Activated naive CD8-positive, alpha-beta T cell treated with anti-CD3 and anti-CD28 coated beads for 36 hours (primary cell): ENCODE results near the gene SPARC. TPM values are rescaled to one million over a fixed set of nuclear protein-coding genes. Genes with fewer than 3 reads are reported as not detected.
"Not testable (repeated sequence)": the region's sequence is repeated elsewhere in the genome, so short reads cannot be mapped to it uniquely, and the experiment has no call there.

Experiments
- DNase-seq: peaks from one replicate; pipeline ENCODE4 v3.0.0; 2021
- H3K27ac Mint-ChIP-seq: one replicate; pipeline ENCODE4 v1.8.0; 2022; ENCODE audit warnings: mild to moderate bottlenecking, moderate library complexity, mixed read lengths
- H3K27me3 Mint-ChIP-seq: one replicate; pipeline ENCODE4 v1.8.0; 2022; ENCODE audit warnings: mild to moderate bottlenecking, mixed read lengths
- H3K36me3 Mint-ChIP-seq: one replicate; pipeline ENCODE4 v1.8.0; 2021; ENCODE audit warnings: mild to moderate bottlenecking, mixed read lengths
- H3K4me1 Mint-ChIP-seq: one replicate; pipeline ENCODE4 v1.8.0; 2021; ENCODE audit warnings: mixed read lengths
- H3K4me3 Mint-ChIP-seq: one replicate; pipeline ENCODE4 v1.8.0; 2022; ENCODE audit warnings: mild to moderate bottlenecking, moderate library complexity, mixed read lengths
- H3K9me3 Mint-ChIP-seq: one replicate; pipeline ENCODE4 v1.8.0; 2022; ENCODE audit warnings: mixed read lengths
- total RNA-seq, 2 experiments: library from RNA; stranded (reverse); gene quantifications; one replicate each; pipeline ENCODE4 v1.2.3, GENCODE V29; 2021

SPARC gene
- total RNA-seq, 2 experiments from 2014 or later = 0.62 to 0.66 TPM

DNA sequence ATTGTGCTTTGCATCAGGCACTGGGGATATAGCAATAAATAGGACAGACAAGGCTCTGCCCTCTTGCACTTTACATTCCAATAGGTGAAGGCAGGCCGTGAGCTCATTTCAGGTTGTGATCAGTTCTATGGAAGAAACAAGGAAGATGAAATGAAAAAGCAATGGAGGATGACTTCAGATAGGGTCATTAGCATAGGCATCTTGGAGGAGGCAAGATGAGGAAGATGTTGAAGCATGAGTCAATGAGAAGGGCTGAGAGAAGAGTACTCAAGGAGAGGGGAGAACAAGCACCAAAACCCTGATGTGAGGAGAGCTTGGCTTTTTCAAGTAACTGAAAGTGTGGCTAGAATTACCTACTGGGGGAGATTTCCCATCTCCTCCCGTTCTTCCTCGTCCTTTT lies 5.0 kb upstream of the SPARC start:
- Mint-ChIP-seq H3K27ac (no peak overlapping the region), H3K27me3 (peaks cover 26% of the 10 kb centered on the region), H3K4me3 (no peak overlapping the region), H3K9me3 (no peaks in the 10 kb centered on the region), H3K36me3 (no peaks in the 10 kb centered on the region), H3K4me1 (peaks cover 8% of the 10 kb centered on the region)
- no peak for DNase-seq

DNA sequence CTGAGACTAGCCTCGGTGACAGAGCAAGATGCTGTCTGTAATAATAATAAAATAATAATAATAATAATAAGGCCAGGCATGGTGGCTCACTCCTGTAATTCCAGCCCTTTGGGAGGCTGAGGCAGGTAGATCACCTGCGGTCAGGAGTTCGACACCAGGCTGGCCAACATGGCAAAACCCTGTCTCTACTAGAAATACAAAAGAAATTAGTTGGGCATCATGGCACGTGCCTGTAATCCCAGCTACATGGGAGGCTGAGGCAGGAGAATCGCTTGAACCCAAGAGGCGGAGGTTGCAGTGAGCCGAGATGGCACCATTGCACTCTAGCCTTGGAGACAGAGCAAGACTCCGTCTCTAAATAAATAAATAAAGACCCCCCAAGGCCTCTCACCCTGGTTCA lies 2.9 kb upstream of the SPARC start:
- H3K27ac Mint-ChIP-seq, DNase-seq, H3K4me3 Mint-ChIP-seq, H3K9me3 Mint-ChIP-seq, H3K36me3 Mint-ChIP-seq, H3K4me1 Mint-ChIP-seq: not testable (repeated sequence)
- peaks cover 44% of the 10 kb centered on the region for H3K27me3 Mint-ChIP-seq

DNA sequence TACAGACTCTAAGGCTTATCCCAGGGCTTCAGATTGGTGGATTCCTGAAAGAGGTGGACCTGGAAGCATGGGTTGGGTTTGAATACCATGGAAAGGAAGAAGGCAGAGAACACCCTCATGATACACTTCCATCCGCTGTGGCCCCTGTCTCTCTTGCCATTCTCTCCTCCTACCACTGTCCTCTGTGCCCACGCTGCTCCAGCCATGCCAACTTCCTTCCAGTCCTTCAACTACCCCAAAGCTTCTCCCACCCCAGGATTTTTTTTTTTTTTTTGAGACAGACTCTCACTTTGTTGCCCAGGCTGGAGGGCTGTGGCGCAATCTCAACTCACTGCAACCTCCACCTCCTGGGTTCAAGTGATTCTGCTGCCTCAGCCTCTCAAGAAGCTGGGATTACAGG lies 1.7 kb upstream of the SPARC start:
- Mint-ChIP-seq H3K4me1 (peaks cover 10% of the 10 kb centered on the region), H3K4me3 (no peak overlapping the region), H3K27ac (no peak overlapping the region), H3K36me3 (no peaks in the 10 kb centered on the region), H3K27me3 (peaks cover 45% of the 10 kb centered on the region), H3K9me3 (no peaks in the 10 kb centered on the region)
- DNase-seq = no peak

DNA sequence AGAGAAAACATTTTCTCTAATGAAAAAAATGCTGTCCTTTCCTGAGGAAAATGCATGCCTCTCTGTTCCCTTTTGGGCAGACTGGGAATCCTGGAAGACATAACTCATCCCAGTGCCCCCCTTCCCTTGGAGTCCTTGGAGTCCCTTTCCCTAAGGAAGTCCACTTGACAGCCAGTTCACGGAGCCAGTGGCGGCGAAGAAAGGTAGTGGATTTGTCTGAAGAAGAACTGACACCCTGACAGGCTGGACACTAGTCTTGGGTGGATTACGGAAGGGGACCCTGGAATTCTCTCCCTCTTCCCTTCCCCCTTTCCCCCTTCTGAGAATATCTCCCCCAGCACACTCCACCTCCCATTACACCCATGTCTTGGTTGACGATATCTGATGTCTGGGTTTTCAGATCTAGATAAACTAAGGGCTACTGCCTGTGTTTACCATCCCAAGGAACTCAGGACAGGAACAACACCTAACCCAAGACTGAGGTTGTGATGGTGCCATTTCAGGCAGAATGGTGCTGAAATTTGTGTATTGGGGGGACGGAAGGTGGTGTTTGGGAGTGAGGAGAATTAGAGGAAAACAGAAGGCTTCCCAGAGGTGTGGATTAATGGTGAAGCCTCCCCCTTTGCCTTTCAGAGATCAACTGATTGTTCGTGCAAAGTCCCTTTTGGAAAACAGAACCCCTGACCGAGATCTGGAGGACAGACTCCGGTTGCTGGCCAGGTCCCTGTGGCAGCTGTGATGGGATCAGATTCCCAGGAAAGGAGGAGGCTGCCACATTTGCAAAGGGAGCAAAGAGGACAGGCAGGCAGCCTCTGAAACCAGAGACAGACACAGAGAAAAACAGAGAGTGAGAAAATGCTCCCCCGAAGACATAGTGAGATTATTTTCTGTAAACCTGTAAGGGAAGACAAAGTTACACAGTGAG lies 704 bp downstream of the SPARC start:
- Mint-ChIP-seq H3K4me3 (peak overlapping the region; percentile 44), H3K36me3 (no peaks in the 10 kb centered on the region), H3K27ac (no peak overlapping the region), H3K9me3 (no peaks in the 10 kb centered on the region), H3K27me3 (peaks cover 51% of the 10 kb centered on the region), H3K4me1 (peaks cover 10% of the 10 kb centered on the region)
- DNase-seq = no peak

DNA sequence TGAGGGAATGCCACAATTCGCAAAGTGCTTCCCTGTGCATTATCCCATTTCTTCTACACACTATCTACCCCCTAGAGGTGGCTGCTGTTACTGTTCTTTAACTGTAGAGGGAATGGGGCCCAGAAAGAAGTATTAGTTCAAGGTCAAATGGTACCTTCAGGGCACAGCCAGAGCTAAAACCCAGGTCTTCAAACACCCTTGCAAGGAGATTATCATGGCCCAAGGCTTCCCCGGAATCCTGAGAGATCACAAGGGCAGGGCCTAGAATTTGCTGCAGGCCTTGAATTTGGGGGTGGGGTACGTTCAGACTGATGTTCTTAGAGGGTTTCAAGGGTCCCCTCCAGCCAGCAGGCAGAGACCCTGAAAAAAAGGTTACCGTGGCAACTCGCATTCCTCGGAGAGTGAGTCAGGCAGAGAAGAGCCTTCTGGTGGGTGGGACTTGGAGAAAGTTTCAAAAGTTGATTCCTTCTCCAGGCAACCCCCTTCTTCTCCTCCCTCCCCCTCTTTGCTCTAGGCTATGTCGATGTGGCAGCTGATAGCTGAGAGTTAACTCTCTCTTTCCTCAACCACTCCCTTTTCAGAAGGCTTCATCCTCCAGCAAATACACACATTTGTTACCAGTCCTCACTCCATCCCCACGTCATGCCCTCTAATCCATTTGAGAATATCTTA lies 1.9 kb downstream of the SPARC start:
- no peak overlapping the region for H3K4me3 Mint-ChIP-seq
- H3K4me1 Mint-ChIP-seq = peaks cover 10% of the 10 kb centered on the region
- no peak for DNase-seq
- H3K27ac Mint-ChIP-seq = no peak overlapping the region
- no peaks in the 10 kb centered on the region for H3K36me3 Mint-ChIP-seq
- H3K9me3 Mint-ChIP-seq = no peaks in the 10 kb centered on the region
- peaks cover 51% of the 10 kb centered on the region for H3K27me3 Mint-ChIP-seq

DNA sequence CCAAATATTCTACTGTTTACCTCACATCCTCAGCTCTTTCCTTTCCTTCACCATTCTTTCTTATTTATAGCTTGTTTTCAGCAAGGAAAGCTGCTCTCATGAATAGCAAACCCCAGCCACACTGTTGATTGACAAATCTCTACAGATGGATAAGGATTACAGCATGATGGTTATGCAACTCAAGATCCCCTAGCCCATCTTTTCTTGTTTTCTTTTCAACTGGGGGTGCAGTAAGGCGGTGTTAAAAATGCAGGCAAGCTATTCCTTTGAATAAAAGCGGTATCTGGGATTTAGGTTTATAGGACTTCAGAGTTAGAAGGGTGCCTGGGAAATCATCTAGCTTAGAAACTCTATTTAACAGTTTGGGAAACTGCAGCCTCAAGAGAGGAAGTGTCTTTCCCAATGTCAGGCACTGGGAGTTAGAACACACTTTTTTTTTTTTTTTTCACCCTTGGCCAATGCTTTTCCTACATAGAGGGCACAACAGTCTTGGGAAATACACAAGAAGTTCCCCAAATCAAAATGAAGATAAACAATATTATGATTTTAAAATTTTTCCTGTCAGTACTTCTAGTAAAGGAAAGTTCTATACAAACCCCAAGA lies 2.6 kb downstream of the SPARC start:
- peaks cover 10% of the 10 kb centered on the region for H3K4me1 Mint-ChIP-seq
- H3K4me3 Mint-ChIP-seq = no peak overlapping the region
- no peak for DNase-seq
- no peaks in the 10 kb centered on the region for H3K9me3 Mint-ChIP-seq
- no peak overlapping the region for H3K27ac Mint-ChIP-seq
- H3K36me3 Mint-ChIP-seq = no peaks in the 10 kb centered on the region
- peaks cover 49% of the 10 kb centered on the region for H3K27me3 Mint-ChIP-seq

DNA sequence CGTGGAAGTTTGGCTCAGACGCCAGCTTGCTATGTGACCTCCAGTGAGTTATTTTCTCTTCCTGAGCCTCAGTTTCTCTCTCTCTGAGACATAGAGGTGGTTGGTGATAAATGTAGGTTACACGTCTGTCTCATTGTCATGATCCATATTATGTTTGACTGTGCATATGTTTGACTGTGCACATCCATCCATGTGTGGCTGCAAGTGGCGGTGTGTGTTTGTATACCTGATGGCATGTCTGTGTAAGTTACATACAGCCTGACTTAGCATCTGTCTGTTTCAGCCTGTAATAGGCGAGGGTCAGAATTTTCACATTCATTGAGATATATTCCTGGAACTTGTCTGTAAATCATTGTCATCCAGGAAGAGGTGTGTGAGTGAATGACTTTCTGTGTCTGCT lies 3.3 kb downstream of the SPARC start:
- H3K27me3 Mint-ChIP-seq = peaks cover 42% of the 10 kb centered on the region
- DNase-seq = no peak
- no peaks in the 10 kb centered on the region for H3K9me3 Mint-ChIP-seq
- H3K27ac Mint-ChIP-seq = no peak overlapping the region
- H3K4me1 Mint-ChIP-seq = peaks cover 10% of the 10 kb centered on the region
- H3K36me3 Mint-ChIP-seq = no peaks in the 10 kb centered on the region
- no peak overlapping the region for H3K4me3 Mint-ChIP-seq

DNA sequence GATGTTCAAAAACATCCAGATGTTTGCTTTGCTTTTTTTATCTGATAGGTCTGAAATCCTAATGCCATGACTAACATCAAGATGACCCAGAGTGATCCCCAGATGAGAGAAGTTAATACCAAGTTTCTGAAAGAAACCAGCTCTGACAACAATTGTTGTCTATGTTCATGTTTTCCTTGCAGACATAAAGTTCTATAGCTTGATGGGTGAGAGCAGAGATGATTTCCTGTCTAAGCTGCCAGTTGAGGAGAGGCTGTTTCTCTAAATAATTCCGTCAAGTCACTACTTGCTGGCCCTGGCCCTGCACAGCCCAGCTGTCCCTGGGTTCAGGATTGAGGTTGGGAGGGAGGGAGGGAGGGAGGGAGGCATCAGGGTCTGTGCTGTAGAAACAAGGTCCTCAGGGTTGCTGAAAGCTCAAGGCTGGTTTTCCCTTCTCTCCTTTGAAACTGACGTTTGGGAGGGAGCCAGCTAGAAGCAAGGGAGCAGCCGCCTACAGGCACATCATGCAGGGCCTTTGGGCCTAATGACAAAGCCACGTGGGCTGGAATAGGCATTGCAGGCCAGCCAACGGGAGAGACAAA lies 3.9 kb downstream of the SPARC start:
- H3K27me3 Mint-ChIP-seq = peaks cover 36% of the 10 kb centered on the region
- no peaks in the 10 kb centered on the region for H3K36me3 Mint-ChIP-seq
- H3K4me3 Mint-ChIP-seq = no peak overlapping the region
- H3K27ac Mint-ChIP-seq = no peak overlapping the region
- no peak for DNase-seq
- peaks cover 10% of the 10 kb centered on the region for H3K4me1 Mint-ChIP-seq
- H3K9me3 Mint-ChIP-seq = no peaks in the 10 kb centered on the region

DNA sequence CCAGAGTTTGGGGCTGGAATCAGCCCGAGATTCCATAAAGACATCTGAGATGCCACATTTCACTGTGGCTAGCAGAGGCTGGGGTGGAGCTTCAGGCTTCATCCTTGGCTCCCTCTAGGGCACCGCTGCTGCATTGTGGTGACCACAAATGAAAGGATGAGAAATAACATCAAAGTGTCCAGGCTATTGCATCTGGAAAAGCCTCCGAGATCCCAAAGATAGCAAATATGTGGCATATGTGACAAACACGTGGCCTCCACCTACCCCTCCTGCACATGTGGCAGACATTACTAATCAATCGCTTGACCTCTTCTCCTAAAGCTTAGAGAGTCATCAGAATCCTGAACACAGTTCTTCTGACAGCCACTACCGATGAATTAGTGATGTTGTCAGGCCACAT lies 4.5 kb downstream of the SPARC start:
- H3K36me3 Mint-ChIP-seq = no peaks in the 10 kb centered on the region
- no peaks in the 10 kb centered on the region for H3K9me3 Mint-ChIP-seq
- no peak for DNase-seq
- no peak overlapping the region for H3K27ac Mint-ChIP-seq
- peaks cover 30% of the 10 kb centered on the region for H3K27me3 Mint-ChIP-seq
- no peak overlapping the region for H3K4me3 Mint-ChIP-seq
- H3K4me1 Mint-ChIP-seq = peaks cover 10% of the 10 kb centered on the region

DNA sequence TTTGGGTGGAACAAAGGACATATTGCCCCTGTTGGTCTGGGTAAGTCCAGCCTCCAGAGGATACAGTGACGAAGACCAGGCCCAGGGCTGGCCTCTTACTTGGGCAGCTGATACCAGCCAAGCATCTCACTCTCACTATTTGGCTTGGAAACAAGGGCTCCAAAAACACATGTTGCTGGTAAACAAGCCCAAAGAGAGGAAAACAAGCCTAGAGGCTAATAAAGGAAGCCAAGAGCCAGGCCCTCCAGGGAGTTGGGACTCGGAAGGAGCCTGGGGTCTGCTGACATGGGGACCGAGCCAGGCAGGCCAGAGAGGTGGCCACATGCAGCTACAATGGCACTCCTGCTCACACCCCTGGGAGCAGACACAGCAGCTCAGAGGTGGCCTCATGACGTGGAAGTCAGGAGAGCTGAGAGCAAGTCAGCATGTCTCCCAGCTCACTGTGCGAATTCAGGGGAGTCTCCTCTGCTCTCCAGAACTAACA lies 5.7 kb downstream of the SPARC start:
- Mint-ChIP-seq H3K9me3 (no peaks in the 10 kb centered on the region), H3K27me3 (peaks cover 18% of the 10 kb centered on the region), H3K27ac (no peak overlapping the region), H3K4me3 (no peak overlapping the region), H3K36me3 (no peaks in the 10 kb centered on the region), H3K4me1 (no peaks in the 10 kb centered on the region)
- DNase-seq = no peak

DNA sequence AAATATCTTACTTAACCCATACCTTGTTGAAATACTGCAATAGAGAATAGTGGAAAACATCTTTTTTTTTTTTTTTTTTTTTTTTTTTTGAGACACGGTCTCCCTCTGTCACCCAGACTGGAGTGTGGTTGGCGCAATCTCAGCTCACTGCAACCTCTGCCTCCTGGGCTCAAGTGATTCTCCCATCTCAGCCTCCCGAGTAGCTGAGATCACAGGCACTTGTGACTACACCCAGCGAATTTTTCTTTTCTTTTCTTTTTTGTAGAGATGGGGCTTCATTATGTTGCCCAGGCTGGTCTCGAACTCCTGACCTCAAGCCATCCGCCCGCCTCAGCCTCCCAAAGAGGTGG lies 6.6 kb downstream of the SPARC start:
- H3K9me3 Mint-ChIP-seq, DNase-seq, H3K4me3 Mint-ChIP-seq, H3K36me3 Mint-ChIP-seq, H3K27ac Mint-ChIP-seq, H3K27me3 Mint-ChIP-seq, H3K4me1 Mint-ChIP-seq: not testable (repeated sequence)

DNA sequence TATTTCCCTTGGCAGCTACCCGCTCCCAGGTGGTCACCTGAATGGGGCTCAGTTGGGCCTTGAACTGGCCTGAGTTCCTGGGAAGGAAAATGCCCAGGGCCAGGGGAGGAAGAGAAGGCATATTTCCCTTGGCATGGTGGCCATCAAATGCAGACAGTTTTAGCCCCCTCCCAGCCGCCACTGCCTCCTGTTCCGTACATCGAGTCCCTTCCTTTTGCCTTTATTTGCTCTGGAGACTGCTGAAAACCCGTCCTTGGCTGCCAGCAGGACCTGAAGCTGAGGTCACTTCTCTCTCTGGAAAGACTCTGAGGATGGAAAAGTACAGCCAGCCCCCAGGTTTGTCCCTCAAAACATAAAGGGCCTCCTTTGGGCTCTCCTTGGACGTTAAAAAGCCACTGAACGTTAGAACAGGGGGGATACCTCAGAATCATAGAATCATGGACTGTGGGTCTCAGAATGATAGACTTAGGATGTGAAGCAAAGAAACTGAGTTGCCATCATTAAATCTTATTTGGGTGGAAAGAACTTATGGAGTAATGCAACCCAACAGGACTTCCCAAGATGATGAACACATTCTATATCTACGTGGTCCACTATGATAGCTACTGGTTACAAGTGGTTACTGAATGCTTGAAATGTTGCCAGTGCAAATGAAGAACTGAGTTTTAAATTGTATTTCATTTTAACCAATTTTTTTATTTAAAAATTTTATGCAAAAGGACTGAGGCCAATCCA lies 7.1 kb downstream of the SPARC start:
- no peaks in the 10 kb centered on the region for H3K9me3 Mint-ChIP-seq
- H3K4me3 Mint-ChIP-seq = no peak overlapping the region
- H3K27ac Mint-ChIP-seq = no peak overlapping the region
- H3K36me3 Mint-ChIP-seq = no peaks in the 10 kb centered on the region
- peaks cover 8% of the 10 kb centered on the region for H3K27me3 Mint-ChIP-seq
- peaks cover 3% of the 10 kb centered on the region for H3K4me1 Mint-ChIP-seq
- no peak for DNase-seq

DNA sequence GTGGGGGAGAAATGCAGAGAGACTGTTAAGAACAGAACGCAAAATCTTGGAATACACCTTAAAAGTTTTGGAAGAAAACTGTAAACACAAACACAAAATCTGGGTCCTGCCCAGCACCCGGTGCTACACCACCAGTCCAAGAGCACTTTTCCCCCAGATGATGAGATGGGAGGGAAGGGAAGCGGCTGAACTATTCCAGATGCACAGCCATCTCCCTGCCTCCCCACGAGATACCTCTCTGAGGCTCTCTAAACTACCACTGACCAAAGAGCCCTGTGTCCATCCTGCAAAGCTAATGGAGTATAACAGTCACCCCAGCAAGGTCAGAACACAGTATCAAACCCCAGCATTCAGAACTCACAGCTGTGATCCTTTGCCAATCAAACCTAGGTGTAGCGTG lies 8.0 kb downstream of the SPARC start:
- Mint-ChIP-seq H3K4me1 (peaks cover 3% of the 10 kb centered on the region), H3K27me3 (peaks cover 8% of the 10 kb centered on the region), H3K27ac (no peak overlapping the region), H3K9me3 (no peaks in the 10 kb centered on the region), H3K4me3 (no peak overlapping the region), H3K36me3 (no peaks in the 10 kb centered on the region)
- DNase-seq = no peak

DNA sequence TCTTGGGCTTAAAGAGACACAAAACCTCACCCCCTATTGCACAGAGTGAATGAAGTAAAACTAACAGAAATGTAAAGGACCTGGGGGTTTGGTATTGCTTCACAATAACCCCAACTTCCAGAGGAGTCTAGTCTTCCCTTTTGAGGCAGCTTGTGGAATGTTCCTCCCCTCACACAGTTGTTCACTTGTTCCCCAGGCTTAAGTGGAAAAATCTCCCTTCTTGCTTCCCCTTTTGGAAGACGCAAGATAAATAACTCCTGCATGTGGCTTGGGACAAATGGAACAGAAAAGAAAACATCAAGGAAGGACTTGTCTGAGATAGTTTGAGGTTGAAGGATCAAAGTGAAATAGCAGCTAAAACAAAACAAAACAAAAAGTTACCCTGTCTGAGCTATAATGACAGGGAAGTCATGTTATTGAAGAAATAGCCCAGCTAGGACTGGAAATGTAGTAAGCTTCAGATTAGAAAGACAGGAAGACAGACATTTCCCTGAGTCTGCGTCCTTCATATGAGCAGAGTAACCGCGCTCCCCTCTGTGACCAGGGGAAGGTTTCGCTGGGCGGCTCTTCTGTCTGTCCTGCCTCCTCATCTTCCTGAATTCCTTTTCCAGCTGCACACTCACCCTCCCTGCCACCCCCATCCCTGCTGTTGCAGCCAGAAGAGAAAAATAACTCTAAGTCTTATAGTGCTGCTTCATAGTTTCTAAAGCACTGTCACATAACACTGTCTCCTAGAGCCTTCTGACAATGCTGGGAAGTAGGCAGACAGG lies 8.8 kb downstream of the SPARC start:
- DNase-seq = no peak
- H3K4me1 Mint-ChIP-seq = peaks cover 3% of the 10 kb centered on the region
- H3K36me3 Mint-ChIP-seq = no peaks in the 10 kb centered on the region
- peaks cover 4% of the 10 kb centered on the region for H3K27me3 Mint-ChIP-seq
- no peak overlapping the region for H3K4me3 Mint-ChIP-seq
- no peaks in the 10 kb centered on the region for H3K9me3 Mint-ChIP-seq
- H3K27ac Mint-ChIP-seq = no peak overlapping the region
